ENCODE results near the gene MDM4.

MDM4 gene

DNA sequence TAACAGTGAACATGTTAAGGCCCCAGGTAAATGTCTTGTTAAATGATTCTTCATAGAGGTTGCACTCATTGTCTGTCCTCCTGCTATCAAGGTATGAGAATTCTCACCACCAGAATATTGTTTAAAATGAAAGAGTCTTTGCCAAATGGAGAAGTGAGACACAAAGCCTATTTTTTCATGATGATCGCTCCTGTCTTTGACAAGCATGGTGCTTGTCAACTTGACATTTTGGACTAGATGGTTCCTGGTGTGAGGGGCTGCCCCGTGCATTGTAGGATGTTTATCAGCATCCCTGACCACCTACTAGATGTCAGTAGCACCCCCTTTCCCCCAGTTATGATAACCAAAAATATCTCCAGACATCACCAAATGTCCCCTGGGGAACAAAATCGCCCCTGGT, 65.6 kb downstream of the MDM4 start:
- no peak for DNase-seq

DNA sequence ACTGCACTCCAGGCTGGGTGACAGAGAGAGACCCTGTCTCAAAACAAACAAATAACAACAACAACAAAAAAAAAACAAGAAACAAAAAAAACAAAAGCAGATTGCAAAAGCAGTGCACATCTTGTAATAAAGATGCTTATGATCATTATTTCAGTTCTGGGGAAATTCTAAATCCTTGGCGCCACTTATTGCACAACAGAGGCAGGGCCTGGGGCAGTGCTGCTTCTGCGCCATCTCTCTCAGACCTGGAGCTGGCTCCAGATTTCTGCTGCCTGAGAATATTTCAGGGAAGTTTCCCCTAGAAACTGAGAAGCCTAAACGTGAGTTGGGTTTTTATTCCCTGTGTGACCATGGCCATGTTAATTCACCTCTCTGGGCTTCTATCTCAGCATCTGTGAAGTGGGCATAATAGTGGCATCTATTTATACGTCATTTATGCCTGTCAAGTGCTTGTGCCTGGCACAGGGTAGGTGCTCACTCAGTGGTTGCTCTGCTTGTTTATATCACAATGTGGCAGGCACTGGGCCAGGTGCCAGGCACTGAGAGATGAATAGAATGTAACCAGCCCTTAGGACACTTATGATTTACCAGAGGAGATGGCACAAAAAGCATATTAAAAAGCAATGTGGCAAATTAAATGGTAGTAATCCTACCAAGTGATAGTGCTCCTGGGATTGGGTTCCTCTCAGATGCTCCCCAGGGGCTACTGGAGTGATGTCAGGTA, 67.9 kb downstream of the MDM4 start:
- DNase-seq, result no peak

DNA sequence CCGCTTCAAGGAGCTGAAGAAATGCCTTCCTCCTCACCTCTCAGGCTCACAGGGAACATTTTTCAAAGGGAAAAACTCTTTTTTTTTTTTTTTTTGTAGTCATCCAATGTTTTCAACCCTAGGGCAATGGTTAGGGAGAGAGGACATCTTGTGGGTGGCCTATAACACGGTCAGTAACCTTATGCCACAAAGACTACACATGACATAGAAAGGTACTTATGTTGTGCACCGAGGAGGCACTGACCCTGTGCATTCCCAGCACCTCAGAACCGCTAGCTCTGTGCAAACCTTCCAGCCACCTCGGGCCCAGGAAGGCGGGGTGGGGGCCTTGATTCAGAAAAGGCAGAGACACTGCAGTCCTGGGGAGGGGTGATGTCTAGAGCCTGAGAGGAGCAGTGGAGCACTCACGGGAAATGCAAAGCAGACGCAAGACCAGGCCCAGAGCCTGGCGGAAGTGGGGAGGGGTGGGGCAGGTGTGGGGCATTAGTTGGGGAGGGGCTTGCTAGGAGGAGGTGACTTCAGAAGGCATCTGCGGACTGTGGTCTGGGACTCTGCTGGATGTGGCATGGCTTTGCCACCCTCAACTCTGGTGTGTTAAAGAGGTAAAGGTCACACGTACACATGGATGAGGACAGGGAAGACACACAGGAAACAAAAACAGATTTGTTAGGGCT, 68.6 kb downstream of the MDM4 start:
- DNase-seq, result no peak

DNA sequence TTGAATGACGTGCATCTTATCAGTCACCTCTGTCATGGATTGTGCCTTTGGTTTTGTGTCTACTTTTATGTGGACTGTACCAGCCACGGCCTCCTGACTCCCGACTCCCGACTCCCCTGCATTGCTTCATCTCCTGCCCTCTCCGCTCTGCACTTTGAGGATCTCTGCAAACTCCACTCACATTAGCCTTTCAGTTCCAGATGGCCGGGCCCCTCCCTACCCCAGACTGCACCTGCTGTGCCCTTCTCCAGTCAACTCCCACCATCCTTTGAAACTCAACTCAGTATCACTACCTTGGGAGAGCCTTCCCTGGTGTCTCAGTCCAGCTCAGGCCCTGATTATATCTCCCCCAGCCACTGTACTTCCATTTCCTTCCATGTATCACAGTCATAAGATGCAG, 71.4 kb downstream of the MDM4 start:
- no peak for DNase-seq

DNA sequence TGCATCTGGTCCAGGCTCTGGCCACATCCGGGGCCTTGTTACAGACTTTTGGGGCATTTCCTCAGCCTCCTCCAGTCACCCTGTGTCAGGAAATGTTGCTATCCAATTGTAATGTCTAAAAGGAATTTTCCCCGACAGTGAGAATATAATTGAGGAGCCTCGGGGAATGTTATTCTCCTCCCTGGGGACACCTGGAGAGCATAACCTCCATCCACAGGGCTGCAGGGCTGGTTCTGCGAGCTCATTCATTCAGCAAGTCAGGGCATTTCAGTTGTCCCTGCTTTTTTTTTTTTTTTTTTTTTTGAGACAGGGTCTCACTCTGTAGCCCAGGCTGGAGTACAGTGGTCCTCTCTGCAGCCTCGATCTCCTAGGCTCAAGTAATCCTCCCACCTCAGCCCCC, 72.6 kb downstream of the MDM4 start:
- no peak for DNase-seq

DNA sequence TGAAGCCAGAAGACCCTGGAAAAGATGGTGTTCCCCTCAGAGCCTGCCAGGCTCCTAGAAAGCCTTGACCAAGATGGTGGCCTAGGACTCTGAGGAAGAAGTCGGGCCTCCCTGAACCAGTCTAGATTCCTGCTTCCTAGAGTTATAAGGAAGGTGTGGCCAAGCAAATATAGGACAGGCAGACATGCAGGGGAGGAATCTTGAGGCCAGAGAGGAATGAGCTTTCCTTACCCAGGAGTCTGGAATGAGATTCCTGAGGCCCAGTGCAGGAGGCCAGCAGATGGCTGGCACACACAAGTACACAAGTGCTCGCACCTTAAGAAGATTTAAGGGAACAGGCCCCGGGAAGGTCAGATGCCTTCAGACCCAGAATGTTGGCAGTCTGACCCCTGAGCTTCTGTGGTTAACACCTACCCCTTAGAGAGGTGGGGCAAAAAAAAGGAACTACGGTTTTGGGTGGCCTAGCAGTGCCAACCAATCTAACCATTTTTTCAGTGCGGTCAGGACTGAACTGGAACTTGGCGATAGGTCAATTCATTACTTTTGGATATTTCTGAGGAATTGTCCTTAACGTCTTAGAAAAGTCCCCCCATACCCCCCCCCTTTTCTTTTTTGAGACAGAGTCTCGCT, 73.3 kb downstream of the MDM4 start:
- no peak for DNase-seq

DNA sequence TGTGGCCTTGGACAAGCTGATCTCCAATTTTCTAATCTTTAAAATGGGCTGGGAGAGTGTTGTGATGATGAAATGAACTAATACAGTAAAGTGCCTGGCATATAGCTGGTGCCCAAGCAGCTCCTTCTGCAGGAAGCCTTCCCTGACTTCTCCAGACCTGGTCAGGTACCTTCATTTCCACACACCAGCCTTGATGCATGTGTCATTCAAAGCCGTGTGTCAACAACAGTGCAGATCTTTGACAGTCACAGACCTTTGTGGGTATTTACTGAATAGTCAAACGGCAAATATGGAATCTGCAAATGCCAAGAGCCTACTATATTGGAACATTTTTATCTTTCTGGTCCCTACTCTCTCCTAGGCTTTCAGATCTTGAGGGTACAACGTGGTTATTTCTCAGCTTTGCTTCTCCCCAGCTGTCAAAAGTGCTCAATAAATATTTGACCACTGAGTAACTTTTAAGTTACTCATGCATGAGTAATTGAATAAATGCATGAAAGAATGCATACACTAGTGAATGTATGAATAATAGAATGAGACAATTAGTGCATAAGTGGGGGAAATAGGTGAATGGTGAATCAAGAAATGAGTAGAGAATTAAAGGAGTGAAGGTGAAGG, 75.4 kb downstream of the MDM4 start:
- DNase-seq, result no peak

DNA sequence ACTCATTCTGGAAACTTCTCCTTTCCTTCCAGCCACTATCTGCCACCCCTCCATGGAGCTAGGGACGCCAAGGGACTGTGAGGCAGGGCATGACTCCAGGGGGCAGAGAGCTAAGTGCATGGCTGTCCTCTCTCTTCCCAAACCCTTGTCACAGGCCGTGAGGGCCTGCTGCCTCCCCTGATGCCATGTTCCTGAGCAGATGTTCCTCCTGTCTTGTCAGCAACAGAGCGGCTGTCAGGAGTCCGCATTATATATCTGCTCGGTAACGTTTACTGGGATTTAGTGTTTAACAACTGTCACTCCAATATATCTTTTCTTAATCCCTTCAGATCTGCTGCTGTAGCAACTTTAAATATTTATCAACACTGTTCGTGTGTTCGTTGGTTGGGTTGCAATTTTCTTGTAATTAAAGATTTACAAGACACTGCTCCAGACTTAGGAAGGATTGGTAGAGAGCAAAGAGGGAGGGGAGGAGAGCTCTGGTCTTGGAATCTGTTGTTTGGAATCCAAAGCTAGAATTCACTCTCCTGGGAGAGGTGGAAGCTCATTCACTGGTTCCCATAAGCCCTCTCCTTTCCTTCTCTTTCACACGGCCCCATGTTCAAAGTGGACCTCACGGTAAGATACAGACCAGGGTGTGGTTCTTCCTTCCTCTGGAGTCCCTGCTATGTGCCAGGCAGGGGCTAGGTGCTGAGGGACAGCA, 76.2 kb downstream of the MDM4 start:
- no peak for DNase-seq

DNA sequence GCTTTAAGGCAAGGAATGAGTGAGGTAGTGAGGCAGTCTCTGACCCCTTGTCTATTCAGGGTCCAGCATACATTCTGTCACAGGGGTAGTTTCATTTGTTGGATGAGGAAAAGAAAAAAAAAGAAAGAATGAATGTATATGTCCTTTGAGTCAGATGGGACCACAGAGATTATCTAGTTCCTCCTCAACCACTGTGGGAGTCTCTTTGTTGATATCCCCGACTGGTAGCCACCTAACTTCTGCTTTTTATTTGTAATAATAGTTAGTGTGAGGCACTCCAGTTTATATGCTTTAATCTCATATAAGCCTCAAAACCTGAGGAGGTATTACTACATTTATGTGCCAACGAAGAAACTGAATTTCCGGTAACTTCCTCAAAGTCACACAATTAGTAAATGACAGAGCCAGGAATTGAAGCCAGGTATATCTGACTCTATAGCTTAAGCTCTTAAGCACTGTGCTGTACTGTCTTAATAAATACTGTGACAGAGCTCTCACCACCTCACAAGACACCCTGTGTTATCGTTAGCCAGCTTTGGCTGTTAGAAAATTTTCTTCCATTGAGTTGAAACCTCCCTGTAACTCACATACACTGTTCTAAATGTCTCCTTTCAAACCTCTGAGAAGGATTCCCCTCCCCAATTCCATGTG, 82.2 kb downstream of the MDM4 start:
- DNase-seq, result peak; percentile 31 to 46

DNA sequence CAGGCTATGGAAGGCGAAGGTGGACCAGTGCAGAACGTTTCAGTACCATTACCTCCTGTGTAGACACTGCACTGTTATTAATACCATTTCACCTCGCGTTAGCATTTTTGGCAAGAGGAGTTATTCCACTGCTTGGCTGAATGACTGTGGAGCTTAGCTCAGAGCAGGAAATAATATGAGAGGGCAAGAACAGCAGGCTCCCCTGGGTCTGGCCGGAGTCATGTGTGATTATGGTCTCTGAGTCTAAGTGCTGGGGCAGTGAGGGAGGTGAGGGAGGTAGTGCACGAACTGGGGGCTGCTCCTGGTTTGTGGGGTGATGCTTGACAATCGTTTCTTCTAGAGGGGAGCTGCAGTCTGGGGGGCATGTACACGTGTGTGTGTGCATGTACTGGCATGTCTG, 82.9 kb downstream of the MDM4 start:
- DNase-seq, result no peak

DNA sequence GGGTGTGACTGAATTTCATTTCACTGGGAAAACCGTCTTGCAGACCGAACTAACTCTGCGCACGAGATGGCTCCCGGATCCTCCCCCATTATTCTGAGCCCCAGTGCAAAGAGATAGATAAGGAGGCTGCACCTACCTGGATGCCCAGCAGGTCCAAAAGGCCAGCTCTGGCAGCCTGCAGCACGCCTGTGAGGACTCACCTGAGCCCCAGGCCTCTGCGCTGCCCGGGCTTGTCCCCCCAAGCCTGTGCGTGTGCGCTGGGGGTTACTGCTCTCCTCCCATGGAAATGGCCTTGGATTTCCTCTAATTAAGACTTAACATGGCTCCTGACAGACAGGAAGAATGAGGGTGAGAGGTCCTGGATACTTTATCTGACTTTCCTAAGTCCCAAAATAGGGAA, 83.4 kb downstream of the MDM4 start:
- no peak for DNase-seq

DNA sequence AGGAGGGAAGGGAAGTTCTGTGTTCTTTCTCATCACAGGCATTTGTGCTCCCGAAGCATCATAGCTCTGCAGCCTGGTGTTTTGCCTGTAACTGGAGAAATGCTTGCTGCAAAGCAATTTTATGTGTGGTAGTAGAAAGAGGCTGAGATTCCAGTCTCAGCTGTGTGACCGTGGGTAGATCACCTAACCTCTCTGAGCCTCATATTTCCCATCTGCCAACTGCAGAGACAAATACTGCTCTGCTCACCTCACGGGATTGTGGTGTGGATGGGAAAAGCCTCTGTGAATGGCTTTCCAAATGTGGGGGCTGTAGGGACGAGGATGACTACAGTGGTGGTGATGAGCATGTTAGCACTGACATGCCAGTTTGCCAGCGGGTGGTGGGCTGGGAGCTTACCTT, 84.0 kb downstream of the MDM4 start:
- DNase-seq, result no peak

DNA sequence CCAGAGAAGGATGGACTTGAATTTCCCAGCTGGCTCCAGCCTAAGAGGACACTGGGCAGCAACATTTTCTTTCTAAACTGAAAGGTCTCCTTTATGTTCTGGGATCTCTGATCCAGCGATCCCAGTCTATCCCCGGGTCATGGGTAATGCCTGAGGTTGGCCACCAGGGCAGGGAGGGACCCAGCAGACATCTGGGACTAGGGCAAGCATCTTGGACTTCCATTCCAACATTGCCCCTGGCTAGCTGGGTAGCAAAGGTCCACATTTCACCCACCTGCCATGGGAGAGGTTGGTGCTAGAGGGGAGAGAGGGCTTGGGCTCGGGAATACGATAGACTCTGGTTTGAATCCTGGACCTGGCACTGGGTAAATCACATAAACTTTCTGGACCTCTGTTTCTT, 84.8 kb downstream of the MDM4 start:
- no peak for DNase-seq

DNA sequence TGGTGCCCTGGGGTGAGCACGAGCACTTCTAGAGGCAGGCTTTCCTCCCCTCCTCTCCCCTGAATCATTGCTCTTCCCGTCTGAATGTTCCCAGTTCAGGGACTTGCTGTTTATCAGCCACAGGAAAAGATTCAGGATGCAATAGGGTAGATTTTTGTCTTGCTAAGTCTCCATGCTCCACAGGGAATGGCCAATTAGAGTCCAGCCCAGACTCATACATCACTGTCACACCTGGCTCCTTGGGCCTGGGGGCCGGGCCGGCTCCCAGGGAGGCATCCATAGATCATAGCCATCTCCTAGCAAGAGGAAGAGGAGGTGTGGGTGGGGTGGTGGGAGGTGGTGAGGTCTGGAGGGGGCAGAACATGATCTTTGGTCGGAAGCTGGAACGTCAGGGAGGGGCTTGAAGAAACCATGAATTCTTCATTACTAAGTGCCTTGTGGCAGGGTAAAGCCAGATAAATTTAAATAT, 85.9 kb downstream of the MDM4 start:
- DNase-seq, result no peak

DNA sequence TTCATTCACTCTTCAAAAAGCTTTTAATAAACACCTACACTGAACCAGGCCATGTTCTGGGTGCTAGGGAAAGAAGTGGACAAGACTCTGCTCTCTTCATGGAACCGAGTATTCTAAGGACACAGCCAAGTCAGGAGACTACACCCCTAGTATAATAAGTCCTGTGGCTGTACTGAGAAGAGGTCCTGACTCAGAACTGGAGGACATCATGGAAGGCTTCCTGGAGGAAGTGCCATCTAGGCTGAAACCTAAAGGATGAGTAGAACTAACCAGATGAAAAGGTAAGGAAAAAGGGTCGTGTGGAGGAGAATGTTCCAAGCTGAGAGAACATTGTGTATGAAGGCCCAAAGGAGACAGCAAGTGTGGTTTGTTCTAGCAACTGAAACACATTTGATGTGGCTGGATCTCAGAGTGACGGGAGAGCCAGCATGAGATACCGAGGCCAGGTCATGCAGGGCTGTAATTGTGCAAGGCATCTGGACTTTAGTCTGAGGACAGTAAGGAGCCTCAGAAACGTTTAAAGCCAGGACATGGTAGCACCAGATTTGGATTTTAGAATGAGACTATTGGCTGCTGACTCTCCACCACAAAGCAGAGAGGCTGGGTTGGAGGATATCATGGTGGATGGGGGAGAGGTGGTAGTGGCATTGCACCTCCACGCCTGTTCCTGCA, 86.8 kb downstream of the MDM4 start:
- DNase-seq, result no peak

DNA sequence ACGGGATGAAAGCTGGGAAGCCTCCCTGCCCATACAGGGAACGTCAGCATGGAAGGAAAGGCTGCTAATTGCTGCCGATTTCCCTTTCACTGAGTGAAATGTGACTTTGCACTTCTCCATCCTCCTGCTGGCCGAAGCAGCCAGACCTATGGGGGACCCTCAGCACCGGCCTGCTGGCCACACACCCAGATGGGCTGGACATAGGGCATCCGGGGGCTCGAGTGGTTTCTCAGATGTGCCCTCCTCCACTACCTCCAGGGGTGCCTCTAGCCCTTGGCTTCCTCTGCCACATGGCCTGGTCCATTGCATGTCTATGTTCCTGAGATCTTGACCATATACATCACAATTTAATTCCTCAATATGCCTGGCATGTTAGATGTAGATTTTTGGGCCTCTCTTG, 89.6 kb downstream of the MDM4 start:
- DNase-seq, result no peak

Data from Kasumi-1 (cell line).